Renal cortex interstitium (tissue), 15 donors: Measurements from ENCODE around the gene FGFR1OP2. TPM values are rescaled to one million over a fixed set of nuclear protein-coding genes. Genes with fewer than 3 reads are reported as not detected.
"Not testable (repeated sequence)": the region's sequence is repeated elsewhere in the genome, so short reads cannot be mapped to it uniquely, and the experiment has no call there.

Source experiments
- DNase-seq, 11 donors: peaks; one replicate each; pipeline ENCODE4 v3.0.0-alpha.2; 2013; ENCODE audit warnings: low read depth in 9 of 11, low spot score in 4 of 11; ENCODE audit errors: extremely low read depth in 1 of 11
- long read RNA-seq, 16 experiments: transcript quantifications; one replicate each; lab custom pipeline, GENCODE V29; 2026
- polyA plus RNA-seq, 3 donors: library from polyadenylated mRNA; unstranded; fragments of 120-200 nt; gene quantifications; one replicate each; pipeline ENCODE4 v1.2.1, GENCODE V29; 2013; ENCODE audit not compliant: insufficient read length in 3 of 3

Gene FGFR1OP2
- 10 to 100 TPM; 56.7 to 89.0 (median 67.4) TPM for polyA plus RNA-seq
- long read RNA-seq, donor 1, transcript FGFR1OP2-202 (6 exons, 2,790 nt), result major isoform, 8 of 18 reads
- long read RNA-seq, donor 1, partial matches to known transcripts, result 0 of 18 reads
- long read RNA-seq, donor 1, other reads (novel, unspliced or antisense), result 0 of 18 reads
- long read RNA-seq, donor 2, transcript FGFR1OP2-202 (6 exons, 2,790 nt), result major isoform, 5 of 16 reads
- long read RNA-seq, donor 2, partial matches to known transcripts, result 0 of 16 reads
- long read RNA-seq, donor 2, other reads (novel, unspliced or antisense), result 0 of 16 reads
- long read RNA-seq, donor 3, transcript FGFR1OP2-201 (7 exons, 2,924 nt), result minor isoform, 10 of 24 reads
- long read RNA-seq, donor 3, transcript FGFR1OP2-202 (6 exons, 2,790 nt), result major isoform, 12 of 24 reads
- long read RNA-seq, donor 3, partial matches to known transcripts, result 0 of 24 reads
- long read RNA-seq, donor 3, other reads (novel, unspliced or antisense), result 0 of 24 reads
- long read RNA-seq, donor 4, transcript FGFR1OP2-202 (6 exons, 2,790 nt), result major isoform, 6 of 82 reads
- long read RNA-seq, donor 4, partial matches to known transcripts, result 43 of 82 reads
- long read RNA-seq, donor 4, other reads (novel, unspliced or antisense), result 20 of 82 reads
- long read RNA-seq, donor 5, result 0 reads
- long read RNA-seq, donor 6, transcript FGFR1OP2-202 (6 exons, 2,790 nt), result minor isoform, 7 of 29 reads
- long read RNA-seq, donor 6, transcript FGFR1OP2-201 (7 exons, 2,924 nt), result minor isoform, 7 of 29 reads
- long read RNA-seq, donor 6, transcript FGFR1OP2-206 (5 exons, 956 nt), result minor isoform, 5 of 29 reads
- long read RNA-seq, donor 6, transcript FGFR1OP2-203 (4 exons, 865 nt), result major isoform, 8 of 29 reads
- long read RNA-seq, donor 6, partial matches to known transcripts, result 0 of 29 reads
- long read RNA-seq, donor 6, other reads (novel, unspliced or antisense), result 0 of 29 reads
- long read RNA-seq, donor 7, transcript FGFR1OP2-206 (5 exons, 956 nt), result minor isoform, 5 of 61 reads
- long read RNA-seq, donor 7, transcript FGFR1OP2-202 (6 exons, 2,790 nt), result major isoform, 11 of 61 reads
- long read RNA-seq, donor 7, transcript FGFR1OP2-201 (7 exons, 2,924 nt), result minor isoform, 5 of 61 reads
- long read RNA-seq, donor 7, partial matches to known transcripts, result 30 of 61 reads
- long read RNA-seq, donor 7, other reads (novel, unspliced or antisense), result 5 of 61 reads
- long read RNA-seq, donor 8, transcript FGFR1OP2-201 (7 exons, 2,924 nt), result minor isoform, 6 of 39 reads
- long read RNA-seq, donor 8, transcript FGFR1OP2-202 (6 exons, 2,790 nt), result major isoform, 11 of 39 reads
- long read RNA-seq, donor 8, transcript FGFR1OP2-203 (4 exons, 865 nt), result minor isoform, 9 of 39 reads
- long read RNA-seq, donor 8, transcript FGFR1OP2-206 (5 exons, 956 nt), result minor isoform, 9 of 39 reads
- long read RNA-seq, donor 8, partial matches to known transcripts, result 0 of 39 reads
- long read RNA-seq, donor 8, other reads (novel, unspliced or antisense), result 0 of 39 reads
- long read RNA-seq, donor 9, transcript FGFR1OP2-201 (7 exons, 2,924 nt), result major isoform, 6 of 16 reads
- long read RNA-seq, donor 9, transcript FGFR1OP2-202 (6 exons, 2,790 nt), result minor isoform, 5 of 16 reads
- long read RNA-seq, donor 9, partial matches to known transcripts, result 0 of 16 reads
- long read RNA-seq, donor 9, other reads (novel, unspliced or antisense), result 0 of 16 reads
- long read RNA-seq, donor 10, transcript FGFR1OP2-203 (4 exons, 865 nt), result major isoform, 7 of 40 reads
- long read RNA-seq, donor 10, partial matches to known transcripts, result 25 of 40 reads
- long read RNA-seq, donor 10, other reads (novel, unspliced or antisense), result 0 of 40 reads
- long read RNA-seq, donor 11, transcript FGFR1OP2-201 (7 exons, 2,924 nt), result minor isoform, 5 of 23 reads
- long read RNA-seq, donor 11, transcript FGFR1OP2-202 (6 exons, 2,790 nt), result major isoform, 10 of 23 reads
- long read RNA-seq, donor 11, transcript FGFR1OP2-206 (5 exons, 956 nt), result minor isoform, 5 of 23 reads
- long read RNA-seq, donor 11, partial matches to known transcripts, result 0 of 23 reads
- long read RNA-seq, donor 11, other reads (novel, unspliced or antisense), result 0 of 23 reads
- long read RNA-seq, donor 12, partial matches to known transcripts, result 0 of 13 reads
- long read RNA-seq, donor 12, other reads (novel, unspliced or antisense), result 0 of 13 reads
- long read RNA-seq, donor 13, result 0 reads
- long read RNA-seq, donor 14, transcript FGFR1OP2-201 (7 exons, 2,924 nt), result major isoform, 5 of 14 reads
- long read RNA-seq, donor 14, partial matches to known transcripts, result 0 of 14 reads
- long read RNA-seq, donor 14, other reads (novel, unspliced or antisense), result 0 of 14 reads
- long read RNA-seq, donor 15, transcript FGFR1OP2-201 (7 exons, 2,924 nt), result major isoform, 5 of 22 reads
- long read RNA-seq, donor 15, transcript FGFR1OP2-202 (6 exons, 2,790 nt), result major isoform, 5 of 22 reads
- long read RNA-seq, donor 15, partial matches to known transcripts, result 9 of 22 reads
- long read RNA-seq, donor 15, other reads (novel, unspliced or antisense), result 0 of 22 reads
- long read RNA-seq, donor 16, transcript FGFR1OP2-206 (5 exons, 956 nt), result minor isoform, 12 of 87 reads
- long read RNA-seq, donor 16, transcript FGFR1OP2-202 (6 exons, 2,790 nt), result minor isoform, 15 of 87 reads
- long read RNA-seq, donor 16, transcript FGFR1OP2-201 (7 exons, 2,924 nt), result major isoform, 18 of 87 reads
- long read RNA-seq, donor 16, transcript FGFR1OP2-203 (4 exons, 865 nt), result minor isoform, 16 of 87 reads
- long read RNA-seq, donor 16, partial matches to known transcripts, result 20 of 87 reads
- long read RNA-seq, donor 16, other reads (novel, unspliced or antisense), result 0 of 87 reads

DNA sequence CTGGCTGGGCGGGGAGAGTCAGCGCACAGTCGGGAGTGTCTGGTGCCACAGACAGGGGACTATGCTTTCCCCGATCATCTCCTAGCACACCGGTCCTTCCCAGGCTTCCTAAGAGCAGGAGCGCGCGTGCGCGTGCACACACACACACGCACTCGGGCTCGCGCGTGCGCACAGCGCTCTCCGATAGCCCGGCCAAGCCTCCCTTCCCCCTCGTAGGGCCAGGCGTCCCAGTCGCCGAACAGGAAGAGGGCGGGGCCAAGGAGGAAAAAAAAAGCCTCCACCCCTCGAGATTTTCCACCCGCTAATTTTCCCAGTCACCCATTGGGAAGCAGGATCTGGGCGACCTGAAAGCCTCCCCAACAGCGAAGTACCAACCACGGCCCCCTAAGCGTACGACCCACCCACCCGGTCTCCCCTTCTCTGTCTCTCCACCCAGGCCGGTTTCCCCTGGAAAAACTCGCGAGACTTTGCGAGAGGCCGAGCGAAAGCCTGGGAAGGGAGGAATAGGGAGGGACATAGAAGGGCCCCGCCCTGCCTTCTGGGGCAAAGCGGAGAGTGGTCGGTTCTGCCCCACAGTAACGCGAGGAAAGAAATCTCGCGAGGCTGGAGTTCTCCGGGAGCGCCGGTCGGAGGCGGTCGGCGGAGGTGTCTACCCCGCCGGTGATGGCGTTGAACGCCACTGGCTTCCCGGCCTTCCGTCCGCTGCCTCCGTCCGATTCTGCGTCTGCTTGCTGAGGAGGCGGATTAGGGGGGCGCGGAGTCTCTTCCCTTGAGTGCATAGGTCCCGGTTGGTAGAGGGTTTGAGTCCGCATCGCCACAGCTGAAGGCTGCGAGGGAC is at the start of gene FGFR1OP2, which contains the start of gene INTS13:
FGFR1OP2 (plus strand) TSS at position 608 of the 838 bp plus-strand sequence. CDS start 15,689 bp downstream, outside the sequence.
INTS13 (minus strand) TSS at position 119 of the 838 bp plus-strand sequence. CDS start 1,178 bp downstream, outside the sequence.
- peak; percentile 95 to 100 (median 99) for DNase-seq

DNA sequence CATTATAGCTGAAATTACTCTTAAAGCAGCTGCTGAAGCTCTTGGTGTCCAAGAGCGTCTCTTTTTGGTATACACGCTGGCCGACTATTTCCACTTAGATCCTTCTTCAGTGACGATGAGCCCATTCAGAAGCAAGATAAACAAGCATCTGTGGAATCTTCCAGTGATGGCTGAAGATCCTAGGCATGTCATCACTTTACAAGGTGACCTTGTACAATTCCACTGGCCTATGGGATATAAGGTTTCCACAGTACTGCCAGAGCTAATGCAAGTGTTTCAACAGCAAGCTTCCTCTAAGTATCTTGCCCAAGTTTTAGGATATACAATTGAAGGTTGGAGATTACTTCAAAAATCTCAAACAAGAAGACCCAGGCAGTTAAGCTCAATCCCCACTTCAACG is 47.5 kb upstream of the FGFR1OP2 start:
- no peak for DNase-seq

DNA sequence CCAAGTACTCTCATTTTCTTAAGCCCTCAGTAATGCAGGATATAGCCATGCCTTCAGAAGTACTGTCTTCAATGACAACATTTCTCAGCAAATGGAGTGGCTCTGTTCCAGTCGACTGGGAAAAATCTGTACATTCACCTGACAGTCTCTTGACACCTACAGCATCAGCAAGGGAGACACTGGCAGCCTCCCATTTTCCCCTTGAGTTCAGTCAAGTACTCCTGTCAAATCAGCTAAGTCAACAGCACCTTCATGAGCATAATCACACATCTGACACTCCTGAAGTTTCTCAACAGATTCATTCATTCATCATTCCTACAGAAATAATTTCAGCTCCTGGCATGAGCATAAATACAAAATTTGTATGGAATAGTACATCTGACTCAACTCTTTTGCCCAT is 46.6 kb upstream of the FGFR1OP2 start:
- no peak for DNase-seq

DNA sequence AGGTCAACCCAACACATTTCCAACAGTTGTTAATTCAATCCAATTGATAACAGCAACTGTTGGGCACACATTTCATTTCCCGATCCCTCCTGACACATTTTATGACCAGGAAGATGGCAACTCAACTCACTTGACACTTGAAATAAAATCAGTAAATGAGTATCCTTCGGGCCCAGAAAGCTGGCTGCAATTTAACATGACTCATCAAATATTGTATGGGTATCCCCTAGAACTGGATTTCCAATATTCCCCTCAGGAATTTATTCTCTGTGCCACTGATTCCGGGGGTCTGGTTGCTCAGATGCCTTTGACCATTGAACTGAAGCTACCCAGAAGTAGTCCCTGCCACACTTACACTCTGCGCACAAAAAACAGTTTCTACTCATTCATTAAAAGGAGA is 42.6 kb upstream of the FGFR1OP2 start:
- DNase-seq, result no peak

DNA sequence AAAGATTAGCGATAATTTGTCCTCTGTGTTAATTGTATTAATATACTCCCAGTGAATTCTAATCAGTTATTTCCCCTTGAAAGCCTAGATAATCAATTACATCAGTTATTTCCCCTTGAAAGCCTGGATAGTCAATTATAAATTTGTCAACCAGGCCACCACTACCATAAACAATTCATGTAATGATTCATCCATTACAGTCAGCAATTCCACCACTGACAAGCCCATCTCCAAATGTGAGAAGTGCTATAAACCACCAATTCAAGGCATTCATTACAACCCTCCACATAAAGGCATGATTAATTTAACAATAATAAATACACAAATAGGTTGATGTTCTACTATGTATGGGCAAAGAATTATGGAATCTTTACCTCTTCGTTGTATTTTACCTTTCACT is 41.4 kb upstream of the FGFR1OP2 start:
- no peak for DNase-seq

DNA sequence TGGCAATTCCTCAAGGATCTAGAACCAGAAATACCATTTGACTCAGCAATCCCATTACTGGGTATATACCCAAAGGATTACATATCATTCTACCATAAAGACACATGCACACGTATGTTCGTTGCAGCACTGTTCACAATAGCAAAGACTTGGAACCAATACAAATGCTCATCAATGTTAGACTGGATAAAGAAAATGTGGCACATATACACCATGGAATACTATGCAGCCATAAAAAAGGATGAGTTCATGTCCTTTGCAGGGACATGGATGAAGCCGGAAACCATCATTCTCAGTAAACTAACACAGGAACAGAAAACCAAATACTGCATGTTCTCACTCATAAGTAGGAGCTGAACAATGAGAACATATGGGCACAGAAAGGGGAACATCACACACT is 34.9 kb upstream of the FGFR1OP2 start:
- not testable (repeated sequence) for DNase-seq

DNA sequence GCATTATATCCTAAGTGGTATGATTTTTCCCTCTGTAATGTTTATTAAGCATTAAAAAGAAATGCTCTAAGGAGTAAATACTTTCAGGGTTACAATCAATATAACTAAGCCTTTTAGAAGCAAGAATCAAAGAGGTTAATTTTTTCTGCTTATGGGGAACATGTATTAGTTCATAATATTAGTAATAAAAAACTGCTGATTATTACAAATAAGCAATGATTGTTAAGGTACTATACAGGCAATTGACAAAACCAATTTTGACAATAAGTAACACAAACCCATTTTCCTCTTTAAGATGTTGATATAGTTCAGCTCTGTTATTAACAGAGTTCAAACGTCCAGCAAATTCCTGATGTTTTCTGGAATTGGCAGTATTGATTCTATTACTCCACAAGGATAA is 32.2 kb upstream of the FGFR1OP2 start:
- DNase-seq, result no peak

DNA sequence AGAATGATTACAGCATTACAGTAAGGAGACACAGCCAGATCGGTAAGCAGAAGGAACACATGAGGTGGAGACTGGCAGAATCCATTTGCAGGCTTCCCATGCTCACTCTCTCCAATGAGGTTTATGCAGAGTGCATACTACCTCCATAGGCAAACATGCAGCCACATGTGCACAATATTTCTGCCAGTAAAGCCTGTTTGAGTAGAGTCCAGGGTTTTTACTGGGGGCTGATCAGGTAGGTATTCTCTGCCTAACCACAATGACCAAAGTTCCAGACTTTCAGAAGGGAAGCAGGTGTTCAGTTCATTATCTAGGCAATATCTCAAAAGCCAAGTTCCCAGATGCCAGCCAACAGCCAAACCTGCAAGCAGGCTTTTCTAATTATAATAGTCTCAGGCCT is 31.6 kb upstream of the FGFR1OP2 start:
- DNase-seq, result no peak

DNA sequence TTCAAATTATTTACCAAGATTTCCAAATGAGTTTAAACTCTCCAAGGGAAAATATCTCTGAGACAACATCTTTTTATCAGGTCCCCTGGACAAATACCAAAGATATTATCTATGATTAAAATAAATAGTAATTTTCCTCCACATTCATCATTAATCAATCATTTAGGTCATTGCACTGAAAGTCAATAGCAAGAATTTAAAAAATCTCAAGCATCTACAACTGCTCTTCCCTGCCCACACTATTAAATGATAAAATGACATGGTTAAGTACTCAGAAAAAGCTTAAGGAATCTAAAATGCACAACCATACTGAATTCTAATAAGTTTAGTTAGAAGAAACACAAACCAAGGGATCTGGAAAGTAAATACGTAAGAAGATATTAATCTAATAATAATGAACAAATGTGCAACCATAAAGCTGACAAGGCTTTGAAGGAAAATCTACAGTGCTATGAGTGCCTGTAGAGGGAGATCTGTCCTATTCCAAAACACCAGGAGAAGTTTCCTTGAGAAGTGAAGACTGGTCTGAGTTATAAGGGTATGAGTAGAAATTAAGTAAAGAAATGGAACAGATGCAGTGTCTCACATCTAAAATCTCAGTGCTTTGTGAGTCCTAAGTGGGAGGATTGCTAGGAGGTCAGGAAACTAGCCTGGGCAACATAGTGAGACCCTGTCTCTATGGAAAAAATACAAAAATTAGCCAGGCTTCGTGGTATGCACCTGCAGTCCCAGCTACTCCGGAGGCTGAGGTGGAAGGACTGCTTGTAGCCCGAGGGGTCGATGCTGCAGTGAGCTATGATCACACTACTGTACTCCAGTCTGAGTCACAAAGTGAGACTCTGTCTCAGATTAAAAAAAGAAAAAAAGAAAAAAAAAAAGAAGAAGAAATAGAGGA is 19.7 kb upstream of the FGFR1OP2 start:
- DNase-seq, result no peak

DNA sequence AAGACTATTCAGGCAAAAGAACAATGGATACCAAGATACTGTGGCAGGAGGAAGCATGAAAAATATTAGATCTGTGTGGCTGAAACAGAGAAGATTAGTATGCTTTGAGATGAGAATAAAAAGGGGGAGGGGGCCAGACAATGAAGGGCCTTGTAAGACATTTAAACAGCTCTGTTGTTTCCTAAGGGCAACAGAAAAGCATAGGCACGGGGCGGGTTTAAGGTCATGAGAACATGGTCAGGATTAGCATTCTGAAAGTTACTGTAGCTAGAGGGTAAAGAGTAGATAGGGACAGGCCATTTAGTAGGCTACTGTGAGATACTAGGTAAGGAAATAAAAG is 19.1 kb upstream of the FGFR1OP2 start:
- DNase-seq, result no peak

DNA sequence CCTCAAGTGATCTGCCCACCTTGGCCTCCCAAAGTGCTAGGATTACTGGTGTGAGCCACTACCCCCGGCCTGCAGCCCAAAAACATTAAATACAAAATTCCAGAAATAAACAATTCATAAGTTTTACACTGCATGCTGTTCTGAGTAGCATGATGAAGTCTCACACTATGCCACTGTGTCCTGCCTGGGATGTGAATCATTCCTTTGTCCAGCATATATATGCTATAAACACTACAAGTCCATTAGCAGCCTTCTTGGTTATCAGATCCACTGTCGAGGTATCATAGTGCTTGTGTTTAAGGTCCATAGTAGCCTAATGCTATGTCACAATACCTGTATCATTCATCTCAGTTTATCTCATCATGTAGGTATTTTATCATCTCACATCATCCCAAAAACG is 16.4 kb upstream of the FGFR1OP2 start:
- no peak for DNase-seq

DNA sequence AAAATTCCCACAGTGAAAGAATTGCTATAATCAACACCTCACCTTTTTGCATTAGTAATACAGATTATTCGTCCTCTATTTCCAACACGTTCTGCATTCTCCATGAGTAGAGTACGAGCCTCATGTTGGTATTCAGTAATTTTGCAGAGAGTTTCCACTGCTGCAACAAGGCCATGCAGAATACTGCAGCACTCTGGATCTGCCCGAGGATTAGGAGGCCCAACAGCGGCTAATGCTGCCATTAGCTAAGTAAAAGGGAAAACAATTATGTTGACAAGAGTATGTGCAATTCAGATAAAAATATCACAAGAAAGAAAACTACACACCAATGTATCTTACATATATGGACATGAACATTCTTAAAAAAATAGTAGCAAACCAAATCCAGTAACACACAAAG is 9.6 kb upstream of the FGFR1OP2 start:
- no peak for DNase-seq

DNA sequence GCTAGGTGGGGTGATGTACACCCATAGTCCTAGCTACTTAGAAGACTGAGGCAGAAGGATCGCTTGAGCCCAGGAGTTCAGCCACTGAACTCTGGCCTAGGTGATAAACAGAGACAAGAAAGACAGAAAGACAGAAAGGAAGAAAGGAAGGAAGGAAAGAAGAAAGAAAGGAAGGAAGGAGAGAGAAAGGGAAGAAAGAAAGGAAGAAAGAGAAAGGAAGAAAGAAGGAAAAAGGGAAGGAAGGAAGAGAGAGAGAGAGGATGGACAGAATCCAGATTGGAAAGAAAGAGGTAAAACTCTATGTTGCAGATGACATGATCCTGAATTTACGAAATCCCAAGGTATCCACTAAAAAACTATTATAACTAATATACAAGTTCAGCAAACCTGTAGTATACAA is 8.7 kb upstream of the FGFR1OP2 start:
- no peak for DNase-seq

DNA sequence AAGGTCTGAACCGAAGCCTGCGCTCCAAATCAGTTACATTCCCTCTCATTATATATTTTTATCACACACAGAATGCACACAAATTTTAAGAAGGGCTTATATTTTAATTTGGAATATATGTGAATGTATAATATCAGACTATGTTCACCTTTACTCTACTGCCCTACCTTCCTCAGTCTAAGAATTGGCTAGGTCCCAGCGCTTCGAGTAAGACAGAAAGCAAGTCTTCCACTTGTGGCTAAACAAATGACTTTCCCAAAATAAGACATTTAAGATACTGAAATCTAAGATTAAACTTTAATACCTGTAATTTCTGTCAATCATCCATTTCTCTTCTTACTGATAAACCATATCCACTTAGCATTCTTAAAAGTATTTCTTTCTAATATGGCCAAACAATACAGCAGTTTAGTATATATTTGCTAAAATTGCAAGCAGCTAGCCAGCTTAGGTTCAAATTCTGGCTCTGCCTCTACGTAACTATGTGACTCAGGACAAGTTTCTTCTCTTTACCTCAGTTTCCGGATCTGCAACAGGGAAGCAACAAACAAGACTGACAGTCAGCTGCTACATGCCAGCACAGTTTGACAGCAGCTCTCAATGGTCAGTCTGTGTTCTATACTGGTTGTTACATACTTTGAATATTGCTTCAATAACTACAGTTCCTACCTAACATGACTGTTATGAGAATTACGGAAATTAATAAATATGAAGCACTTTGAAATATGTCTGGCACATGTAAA is 2.5 kb upstream of the FGFR1OP2 start:
- DNase-seq, result no peak
